Measurements from ENCODE around the gene OTOG.

DNA sequence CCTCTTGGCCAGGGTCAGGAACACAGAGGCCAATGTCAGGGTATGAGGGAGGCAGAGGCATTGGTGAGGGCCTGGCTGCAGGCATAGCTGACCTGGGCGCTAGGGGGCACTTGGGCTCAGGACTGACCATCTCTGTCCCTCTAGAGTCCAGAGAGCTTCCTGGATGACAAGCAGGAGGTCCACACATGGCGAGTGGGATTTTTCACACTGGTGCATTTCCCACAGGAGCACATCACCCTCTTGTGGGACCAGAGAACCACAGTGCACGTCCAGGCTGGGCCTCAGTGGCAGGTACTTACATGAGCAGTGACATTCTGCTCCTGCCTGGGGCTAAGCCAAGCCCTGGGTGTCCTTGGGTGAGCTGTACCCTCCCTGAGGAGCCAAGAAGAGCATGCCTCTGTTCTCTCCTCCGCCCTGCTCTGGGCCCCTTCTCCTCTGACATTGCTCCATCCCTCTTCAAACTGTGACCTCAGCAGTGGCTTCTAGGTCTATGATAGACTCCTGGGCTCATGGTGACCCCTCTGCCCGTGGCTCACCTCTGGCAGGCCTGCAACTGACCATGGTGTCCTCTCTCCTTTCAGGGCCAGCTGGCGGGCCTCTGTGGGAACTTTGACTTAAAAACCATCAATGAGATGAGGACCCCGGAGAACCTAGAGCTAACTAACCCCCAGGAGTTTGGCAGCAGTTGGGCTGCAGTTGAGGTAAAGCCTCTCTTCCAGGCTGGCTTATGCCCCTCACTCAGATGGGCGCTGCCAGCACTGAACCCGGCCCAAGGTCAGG lies 46.6 kb downstream of the OTOG start:
- no peak for TF ChIP-seq EZH2phosphoT487 (IDR thresholded peaks at IDR 0.05; ENCODE audit: insufficient read depth, low read depth)
- no peak for TF ChIP-seq EZH2 (IDR thresholded peaks at IDR 0.05; ENCODE audit: insufficient read depth, poor library complexity, severe bottlenecking)

Measured in GM23248 (cell line).